ENCODE data around the gene PARD3B. TPM values are rescaled to one million over a fixed set of nuclear protein-coding genes. Genes with fewer than 3 reads are reported as not detected.

The PARD3B gene
- total RNA-seq, 1 donor from 2014 or later = 6.8 TPM

- ATAC-seq (ENCODE audit: poor library complexity) = peak; percentile 64
- DNase-seq = peak; percentile 48
- intact Hi-C loops (cut with DNase I) = no loop called here
Observed at GRCh38 chr2:204842661-204843485, 297.6 kb downstream of the PARD3B start.

- ATAC-seq (ENCODE audit: poor library complexity) (no peak), DNase-seq (no peak)
- intact Hi-C loops (cut with DNase I) = no loop called here
Observed at GRCh38 chr2:204846471-204846870, 301.2 kb downstream of the PARD3B start.

GRCh38 chr2:204849892-204850291 is 304.6 kb downstream of the PARD3B start:
- ATAC-seq (ENCODE audit: poor library complexity) (no peak), DNase-seq (no peak)
- intact Hi-C loops (cut with DNase I) = no loop called here

- ATAC-seq (ENCODE audit: poor library complexity) = no peak
- intact Hi-C loops (cut with DNase I) = no loop called here
- no peak for DNase-seq
Observed at GRCh38 chr2:204850581-204850980, 305.3 kb downstream of the PARD3B start.

GRCh38 chr2:204853905-204854304 is 308.6 kb downstream of the PARD3B start:
- ATAC-seq (ENCODE audit: poor library complexity) (no peak), DNase-seq (no peak)
- intact Hi-C loops (cut with DNase I) = no loop called here

GRCh38 chr2:204860274-204860673 is 315.0 kb downstream of the PARD3B start:
- DNase-seq = peak; percentile 43
- no peak for ATAC-seq (ENCODE audit: poor library complexity)
- intact Hi-C loops (cut with DNase I) = no loop called here

- ATAC-seq (ENCODE audit: poor library complexity) (no peak), DNase-seq (no peak)
- intact Hi-C loops (cut with DNase I) = no loop called here
Observed at GRCh38 chr2:204862809-204863208, 317.5 kb downstream of the PARD3B start.

GRCh38 chr2:204863336-204863735 is 318.1 kb downstream of the PARD3B start:
- DNase-seq (no peak), ATAC-seq (ENCODE audit: poor library complexity) (no peak)
- intact Hi-C loops (cut with DNase I) = no loop called here

- intact Hi-C loops (cut with DNase I) = no loop called here
- ATAC-seq (ENCODE audit: poor library complexity) (peak; percentile 52), DNase-seq (no peak)
Observed at GRCh38 chr2:204869132-204869823, 324.0 kb downstream of the PARD3B start.

- intact Hi-C loops (cut with DNase I) = no loop called here
- ATAC-seq (ENCODE audit: poor library complexity) = peak; percentile 29
- DNase-seq = no peak
Observed at GRCh38 chr2:204870053-204870452, 324.8 kb downstream of the PARD3B start.

GRCh38 chr2:204871231-204871953 is 326.1 kb downstream of the PARD3B start:
- intact Hi-C loops (cut with DNase I) = no loop called here
- ATAC-seq (ENCODE audit: poor library complexity) (peak; percentile 48), DNase-seq (no peak)

GRCh38 chr2:204876311-204876710 is 331.0 kb downstream of the PARD3B start:
- DNase-seq (no peak), ATAC-seq (ENCODE audit: poor library complexity) (no peak)
- intact Hi-C loops (cut with DNase I) = no loop called here

GRCh38 chr2:204877691-204878090 is 332.4 kb downstream of the PARD3B start:
- ATAC-seq (ENCODE audit: poor library complexity) = no peak
- DNase-seq = no peak
- intact Hi-C loops (cut with DNase I) = no loop called here

GRCh38 chr2:204880928-204881327 is 335.7 kb downstream of the PARD3B start:
- no peak for ATAC-seq (ENCODE audit: poor library complexity)
- intact Hi-C loops (cut with DNase I) = no loop called here

GRCh38 chr2:204881655-204882054 is 336.4 kb downstream of the PARD3B start:
- no peak for DNase-seq
- ATAC-seq (ENCODE audit: poor library complexity) = no peak
- intact Hi-C loops (cut with DNase I) = no loop called here

More at GRCh38 chr2:204880928-204881327, 335.7 kb downstream of the PARD3B start:
- no peak for DNase-seq

- ATAC-seq (ENCODE audit: poor library complexity) (no peak), DNase-seq (no peak)
- intact Hi-C loops (cut with DNase I) = no loop called here
Observed at GRCh38 chr2:204885747-204886146, 340.5 kb downstream of the PARD3B start.

GRCh38 chr2:204886713-204887112 is 341.4 kb downstream of the PARD3B start:
- ATAC-seq (ENCODE audit: poor library complexity) (no peak), DNase-seq (no peak)
- intact Hi-C loops (cut with DNase I) = no loop called here

GRCh38 chr2:204888222-204888621 is 342.9 kb downstream of the PARD3B start:
- ATAC-seq (ENCODE audit: poor library complexity) (no peak), DNase-seq (no peak)
- intact Hi-C loops (cut with DNase I) = no loop called here

GRCh38 chr2:204890680-204891079 is 345.4 kb downstream of the PARD3B start:
- intact Hi-C loops (cut with DNase I) = no loop called here
- no peak for ATAC-seq (ENCODE audit: poor library complexity)

More at GRCh38 chr2:204890680-204891079, 345.4 kb downstream of the PARD3B start:
- no peak for DNase-seq
